Measurements from ENCODE around the gene ACADS. TPM values are rescaled to one million over a fixed set of nuclear protein-coding genes. Genes with fewer than 3 reads are reported as not detected.

ACADS gene
- total RNA-seq, 3 donors from 2014 or later (not counting 1 experiment from before 2014, with no cell fraction given), result 14.9 to 18.6 (median 15.5) TPM

DNA sequence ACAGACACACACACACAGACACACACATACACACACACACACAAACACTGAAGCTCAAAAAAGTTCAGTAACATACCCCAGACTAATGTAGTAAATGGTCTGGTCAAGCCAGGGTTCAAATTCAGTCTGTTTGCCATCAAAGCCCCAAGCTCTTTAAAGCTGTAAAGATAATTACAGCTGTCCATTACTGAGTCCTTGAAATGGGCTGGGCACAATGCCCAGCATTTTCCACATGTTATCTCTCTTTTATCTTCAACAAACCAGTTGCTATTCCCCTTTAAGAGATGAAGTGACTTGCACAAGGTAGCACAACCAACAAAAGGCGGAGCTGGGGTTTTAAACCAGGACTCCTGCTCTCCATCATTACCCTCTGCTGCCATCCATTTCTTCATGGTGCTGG lies 23.0 kb upstream of the ACADS start:
- no peak overlapping the region for H3K27ac Mint-ChIP-seq
- Histone ChIP-seq H3K27me3 (ENCODE audit: control insufficient read depth, insufficient read depth, low read length) (no peaks in the 10 kb centered on the region), H3K27ac (ENCODE audit: low read length) (no peak overlapping the region), H3K4me3 (ENCODE audit: low read length) (no peak overlapping the region), H3K4me1 (ENCODE audit: control insufficient read depth, insufficient read depth, low read length) (no peaks in the 10 kb centered on the region), H3K36me3 (ENCODE audit: control insufficient read depth, insufficient read depth, low read length) (peaks cover 43% of the 10 kb centered on the region), H3K9me3 (ENCODE audit: control insufficient read depth, insufficient read depth, low read length) (no peaks in the 10 kb centered on the region)
- H3K36me3 Mint-ChIP-seq, result no peaks in the 10 kb centered on the region
- TF ChIP-seq CTCF (IDR thresholded peaks at IDR 0.05), result no peak
- no peaks in the 10 kb centered on the region for H3K27me3 Mint-ChIP-seq (ENCODE audit: low read depth in 2 of 2)
- ATAC-seq, result no peak
- no peak for DNase-seq
- WGBS (ENCODE audit: insufficient coverage), result 100% methylated on average over 1 of the region's 1 CpG
- H3K4me3 Mint-ChIP-seq, result no peak overlapping the region
- intact Hi-C loops (cut with micrococcal nuclease), result no loop called here
- no peaks in the 10 kb centered on the region for H3K9me3 Mint-ChIP-seq
- H3K4me1 Mint-ChIP-seq, result no peaks in the 10 kb centered on the region

DNA sequence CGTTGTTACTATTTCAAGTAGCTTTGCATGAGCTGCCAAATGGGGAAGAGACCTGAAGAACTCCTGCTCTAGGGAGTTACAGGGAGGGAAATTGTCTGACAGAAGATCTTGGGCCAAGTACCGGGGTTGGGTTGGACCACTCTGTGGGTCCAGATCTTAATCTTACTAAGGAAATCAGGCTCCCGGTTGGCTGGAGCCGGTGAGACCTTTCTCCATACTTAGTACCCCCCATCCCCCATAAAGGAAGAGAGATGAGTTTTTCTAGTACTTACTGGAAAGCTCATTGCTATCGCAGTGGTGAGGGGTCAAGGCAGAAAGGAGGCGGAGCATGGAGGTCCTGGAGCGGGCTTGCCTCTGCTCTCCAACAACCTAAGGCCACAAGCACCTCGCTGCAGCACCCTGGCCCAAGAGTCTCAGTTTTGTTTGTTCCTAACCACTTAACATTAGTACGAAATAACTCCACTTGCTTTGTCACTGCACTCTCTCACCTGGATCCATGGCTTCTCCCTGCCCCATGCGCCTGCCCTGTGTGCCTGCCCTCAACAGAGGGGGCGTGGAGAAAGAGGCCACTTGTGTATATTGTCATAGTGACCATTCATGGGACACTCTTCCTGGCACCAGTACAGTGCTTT lies 22.2 kb upstream of the ACADS start:
- intact Hi-C loops (cut with micrococcal nuclease), result no loop called here
- H3K27ac Mint-ChIP-seq, result no peak overlapping the region
- no peak overlapping the region for H3K4me3 Mint-ChIP-seq
- H3K4me3 ChIP-seq (ENCODE audit: low read length), result no peak overlapping the region
- no peaks in the 10 kb centered on the region for H3K4me1 Mint-ChIP-seq
- DNase-seq, result no peak
- no peaks in the 10 kb centered on the region for H3K27me3 ChIP-seq (ENCODE audit: control insufficient read depth, insufficient read depth, low read length)
- ATAC-seq, result no peak
- no peak overlapping the region for H3K27ac ChIP-seq (ENCODE audit: low read length)
- no peaks in the 10 kb centered on the region for H3K9me3 ChIP-seq (ENCODE audit: control insufficient read depth, insufficient read depth, low read length)
- H3K4me1 ChIP-seq (ENCODE audit: control insufficient read depth, insufficient read depth, low read length), result no peaks in the 10 kb centered on the region
- H3K36me3 Mint-ChIP-seq, result no peaks in the 10 kb centered on the region
- peaks cover 38% of the 10 kb centered on the region for H3K36me3 ChIP-seq (ENCODE audit: control insufficient read depth, insufficient read depth, low read length)
- 89% methylated on average over 9 of the region's 11 CpGs for WGBS (ENCODE audit: insufficient coverage)
- H3K9me3 Mint-ChIP-seq, result no peaks in the 10 kb centered on the region
- no peak for TF ChIP-seq CTCF (IDR thresholded peaks at IDR 0.05)
- H3K27me3 Mint-ChIP-seq (ENCODE audit: low read depth in 2 of 2), result no peaks in the 10 kb centered on the region

GRCh38 chr12:120705618-120706017 lies 20.0 kb upstream of the ACADS start:
- H3K27ac ChIP-seq (ENCODE audit: low read length), result no peak overlapping the region
- no peaks in the 10 kb centered on the region for H3K36me3 Mint-ChIP-seq
- no peaks in the 10 kb centered on the region for H3K9me3 Mint-ChIP-seq
- no peak for TF ChIP-seq CTCF (IDR thresholded peaks at IDR 0.05)
- peaks cover 8% of the 10 kb centered on the region for H3K4me1 ChIP-seq (ENCODE audit: control insufficient read depth, insufficient read depth, low read length)
- DNase-seq (no peak), ATAC-seq (no peak)
- H3K36me3 ChIP-seq (ENCODE audit: control insufficient read depth, insufficient read depth, low read length), result peaks cover 18% of the 10 kb centered on the region
- no peaks in the 10 kb centered on the region for H3K9me3 ChIP-seq (ENCODE audit: control insufficient read depth, insufficient read depth, low read length)
- no peak overlapping the region for H3K4me3 Mint-ChIP-seq
- H3K27ac Mint-ChIP-seq, result no peak overlapping the region
- no peak overlapping the region for H3K4me3 ChIP-seq (ENCODE audit: low read length)
- WGBS (ENCODE audit: insufficient coverage), result no CpG with 5 or more reads among the region's 1 CpG
- no peaks in the 10 kb centered on the region for H3K27me3 ChIP-seq (ENCODE audit: control insufficient read depth, insufficient read depth, low read length)
- intact Hi-C loops (cut with micrococcal nuclease), result no loop called here
- no peaks in the 10 kb centered on the region for H3K27me3 Mint-ChIP-seq (ENCODE audit: low read depth in 2 of 2)
- H3K4me1 Mint-ChIP-seq, result peaks cover 6 to 7% of the 10 kb centered on the region in 2 donors

DNA sequence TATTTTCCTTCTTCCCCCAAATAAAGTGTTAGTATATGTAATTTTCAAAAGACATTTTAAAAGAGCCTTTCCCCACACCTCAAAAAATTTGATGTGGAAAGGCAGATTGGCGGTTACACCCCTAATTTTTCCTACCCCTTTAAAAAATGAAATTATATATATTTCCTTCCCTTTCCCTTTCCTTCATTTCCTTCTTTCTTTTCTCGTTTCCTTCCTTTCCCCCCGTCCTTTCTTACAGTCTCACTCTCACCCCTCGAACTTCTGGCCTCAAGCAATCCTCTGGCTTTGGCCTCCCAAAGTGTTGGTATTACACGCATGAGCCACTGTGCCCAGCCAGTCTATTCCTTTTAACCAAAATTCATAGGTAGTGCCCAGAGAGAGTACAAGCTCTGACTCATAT lies 19.6 kb upstream of the ACADS start:
- no peak overlapping the region for H3K4me3 ChIP-seq (ENCODE audit: low read length)
- H3K36me3 Mint-ChIP-seq, result no peaks in the 10 kb centered on the region
- no peak overlapping the region for H3K27ac ChIP-seq (ENCODE audit: low read length)
- WGBS (ENCODE audit: insufficient coverage), result 79% methylated on average over 5 of the region's 5 CpGs
- H3K4me3 Mint-ChIP-seq, result no peak overlapping the region
- H3K27me3 Mint-ChIP-seq (ENCODE audit: low read depth in 2 of 2), result no peaks in the 10 kb centered on the region
- ATAC-seq, result no peak
- peaks cover 7 to 10% of the 10 kb centered on the region in 2 donors for H3K4me1 Mint-ChIP-seq
- H3K9me3 Mint-ChIP-seq, result no peaks in the 10 kb centered on the region
- H3K27me3 ChIP-seq (ENCODE audit: control insufficient read depth, insufficient read depth, low read length), result no peaks in the 10 kb centered on the region
- TF ChIP-seq CTCF (IDR thresholded peaks at IDR 0.05), result no peak
- no peaks in the 10 kb centered on the region for H3K9me3 ChIP-seq (ENCODE audit: control insufficient read depth, insufficient read depth, low read length)
- peaks cover 15% of the 10 kb centered on the region for H3K36me3 ChIP-seq (ENCODE audit: control insufficient read depth, insufficient read depth, low read length)
- DNase-seq, result no peak
- H3K4me1 ChIP-seq (ENCODE audit: control insufficient read depth, insufficient read depth, low read length), result peaks cover 12% of the 10 kb centered on the region
- intact Hi-C loops (cut with micrococcal nuclease), result no loop called here
- H3K27ac Mint-ChIP-seq, result no peak overlapping the region

Measured in natural killer cell (primary cell).